ENCODE measurements around the gene SOX5.

DNA sequence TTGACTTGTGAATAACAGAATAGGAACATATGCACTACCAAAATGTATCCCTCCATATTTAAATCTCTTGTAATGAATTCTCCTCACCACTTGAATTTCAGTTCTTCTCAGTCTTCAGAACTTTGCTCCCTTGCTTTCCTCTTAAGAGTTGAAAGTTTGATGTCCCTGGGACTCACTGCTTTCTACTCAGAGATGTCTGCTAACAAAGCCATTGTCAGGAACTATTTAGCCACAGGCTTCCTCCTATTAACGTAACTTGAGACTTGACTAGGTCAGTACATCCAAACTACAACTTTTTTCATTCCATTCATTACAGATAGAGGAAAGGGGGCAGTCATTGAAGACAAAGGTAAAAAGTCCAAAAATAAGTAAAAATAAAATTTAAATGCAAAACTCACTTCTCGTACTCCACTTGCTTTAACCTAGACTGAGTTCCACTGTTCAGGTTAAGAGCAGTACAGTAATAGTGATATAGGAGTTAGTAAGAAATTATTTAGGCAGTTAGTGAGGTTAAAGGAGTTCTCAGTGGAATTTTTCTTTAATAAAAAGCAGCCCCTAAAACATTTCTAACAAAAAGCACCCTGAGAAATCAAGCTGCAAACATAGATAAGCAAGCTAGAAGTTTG lies 364.2 kb downstream of the SOX5 start:
- TF ChIP-seq, protein P1, sequence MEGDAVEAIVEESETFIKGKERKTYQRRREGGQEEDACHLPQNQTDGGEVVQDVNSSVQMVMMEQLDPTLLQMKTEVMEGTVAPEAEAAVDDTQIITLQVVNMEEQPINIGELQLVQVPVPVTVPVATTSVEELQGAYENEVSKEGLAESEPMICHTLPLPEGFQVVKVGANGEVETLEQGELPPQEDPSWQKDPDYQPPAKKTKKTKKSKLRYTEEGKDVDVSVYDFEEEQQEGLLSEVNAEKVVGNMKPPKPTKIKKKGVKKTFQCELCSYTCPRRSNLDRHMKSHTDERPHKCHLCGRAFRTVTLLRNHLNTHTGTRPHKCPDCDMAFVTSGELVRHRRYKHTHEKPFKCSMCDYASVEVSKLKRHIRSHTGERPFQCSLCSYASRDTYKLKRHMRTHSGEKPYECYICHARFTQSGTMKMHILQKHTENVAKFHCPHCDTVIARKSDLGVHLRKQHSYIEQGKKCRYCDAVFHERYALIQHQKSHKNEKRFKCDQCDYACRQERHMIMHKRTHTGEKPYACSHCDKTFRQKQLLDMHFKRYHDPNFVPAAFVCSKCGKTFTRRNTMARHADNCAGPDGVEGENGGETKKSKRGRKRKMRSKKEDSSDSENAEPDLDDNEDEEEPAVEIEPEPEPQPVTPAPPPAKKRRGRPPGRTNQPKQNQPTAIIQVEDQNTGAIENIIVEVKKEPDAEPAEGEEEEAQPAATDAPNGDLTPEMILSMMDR (IDR thresholded peaks at IDR 0.05): no peak
- no peak for TF ChIP-seq POLR2A (IDR thresholded peaks at IDR 0.05)

Measured in right lobe of liver (tissue), 4 donors.